Right cardiac atrium (tissue), 5 donors: ENCODE data around the gene CPNE9. TPM values are rescaled to one million over a fixed set of nuclear protein-coding genes. Genes with fewer than 3 reads are reported as not detected.

Experiments
- polyA plus RNA-seq: library from polyadenylated mRNA; stranded (reverse); fragments of 200-250 nt; gene quantifications from one replicate; pipeline ENCODE4 v1.2.3, GENCODE V29; 2013
- total RNA-seq, 4 donors: library from RNA; stranded (reverse); fragmentation: NEBNext Ultra II Directional; extraction: Animal tissue kit (Norgen Biotek cat#: 25700); gene quantifications; one replicate each; pipeline ENCODE4 v1.2.1, GENCODE V29; 2021
- donor health status: healthy with polysubstance abuse.
- donor health status: DM: no; HTN: yes; CAD: no.
- donor health status: DM: no; HTN: no; CAD: no.
- donor health status: DM: no; HTN: yes; CAD: no; lungs with severe emphysema.
- donor health status: DM: yes; HTN: yes; CAD: no.

CPNE9 gene
- total and polyA plus RNA-seq, 5 donors = 0.07 to 0.31 (median 0.13) TPM; not detected in 1

Other genes starting within 250 kb of the CPNE9 start
- not detected for gene LHFPL4, start 150.0 kb upstream of the CPNE9 start, total RNA-seq
- gene LHFPL4, start 150.0 kb upstream of the CPNE9 start, polyA plus RNA-seq = 0.02 TPM
- 10 to 100 TPM; 41.3 to 84.3 (median 47.2) TPM for gene MTMR14, start 54.3 kb upstream of the CPNE9 start, total RNA-seq
- gene MTMR14, start 54.3 kb upstream of the CPNE9 start, polyA plus RNA-seq = 49.4 TPM
- gene BRPF1, start 27.9 kb downstream of the CPNE9 start, total RNA-seq = 10 to 100 TPM in 3 of 4 donors, 1 to 10 TPM in 1; 9.2 to 12.0 (median 11.7) TPM
- 6.4 TPM for gene BRPF1, start 27.9 kb downstream of the CPNE9 start, polyA plus RNA-seq
- gene OGG1, start 46.1 kb downstream of the CPNE9 start, total RNA-seq = 10 to 100 TPM in 3 of 4 donors, 1 to 10 TPM in 1; 9.6 to 15.5 (median 15.1) TPM
- gene OGG1, start 46.1 kb downstream of the CPNE9 start, polyA plus RNA-seq = 13.4 TPM
- gene CAMK1, start 66.1 kb downstream of the CPNE9 start, total RNA-seq = 10 to 100 TPM; 20.1 to 24.9 (median 21.0) TPM
- 22.1 TPM for gene CAMK1, start 66.1 kb downstream of the CPNE9 start, polyA plus RNA-seq
- gene TADA3, start 88.6 kb downstream of the CPNE9 start, total RNA-seq = 10 to 100 TPM; 42.0 to 51.3 (median 46.3) TPM
- gene TADA3, start 88.6 kb downstream of the CPNE9 start, polyA plus RNA-seq = 38.4 TPM
- 100 to 1,000 TPM in 1 of 4 donors, 10 to 100 TPM in 3; 63.8 to 104 (median 73.0) TPM for gene ARPC4, start 89.2 kb downstream of the CPNE9 start, total RNA-seq
- 51.1 TPM for gene ARPC4, start 89.2 kb downstream of the CPNE9 start, polyA plus RNA-seq
- 10 to 100 TPM; 20.6 to 27.3 (median 23.8) TPM for gene TTLL3, start 106.4 kb downstream of the CPNE9 start, total RNA-seq
- 23.7 TPM for gene TTLL3, start 106.4 kb downstream of the CPNE9 start, polyA plus RNA-seq
- gene RPUSD3, start 140.2 kb downstream of the CPNE9 start, total RNA-seq = 10 to 100 TPM; 31.2 to 37.7 (median 37.6) TPM
- 43.3 TPM for gene RPUSD3, start 140.2 kb downstream of the CPNE9 start, polyA plus RNA-seq
- 1 to 10 TPM in 1 of 4 donors, under 1 TPM in 2, not detected in 1; 0.38 to 8.4 (median 0.40) TPM for gene CIDEC, start 176.4 kb downstream of the CPNE9 start, total RNA-seq
- 29.5 TPM for gene CIDEC, start 176.4 kb downstream of the CPNE9 start, polyA plus RNA-seq
- gene JAGN1, start 186.8 kb downstream of the CPNE9 start, total RNA-seq = 10 to 100 TPM; 20.3 to 22.4 (median 20.4) TPM
- 26.0 TPM for gene JAGN1, start 186.8 kb downstream of the CPNE9 start, polyA plus RNA-seq
- gene IL17RE, start 199.0 kb downstream of the CPNE9 start, total RNA-seq = 1 to 10 TPM; 1.0 to 2.2 (median 1.4) TPM
- 1.2 TPM for gene IL17RE, start 199.0 kb downstream of the CPNE9 start, polyA plus RNA-seq
- gene IL17RC, start 213.3 kb downstream of the CPNE9 start, total RNA-seq = 10 to 100 TPM; 35.1 to 48.1 (median 41.9) TPM
- 40.4 TPM for gene IL17RC, start 213.3 kb downstream of the CPNE9 start, polyA plus RNA-seq
- gene CRELD1, start 230.0 kb downstream of the CPNE9 start, total RNA-seq = 10 to 100 TPM; 59.6 to 88.4 (median 66.9) TPM
- 92.8 TPM for gene CRELD1, start 230.0 kb downstream of the CPNE9 start, polyA plus RNA-seq
- 1 to 10 TPM; 1.4 to 2.1 (median 1.7) TPM for gene PRRT3, start 248.6 kb downstream of the CPNE9 start, total RNA-seq
- gene PRRT3, start 248.6 kb downstream of the CPNE9 start, polyA plus RNA-seq = 1.2 TPM